Astrocyte of the cerebellum (primary cell): ENCODE results near the gene MAGEH1.

Experiments
- DNase-seq: peaks from one replicate; pipeline ENCODE4 v3.0.0-alpha.2; 2011; ENCODE audit warnings: low read depth
- H3K4me3 ChIP-seq: 2 replicates; pipeline ENCODE4 v1.5.1; 2011; ENCODE audit warnings: mild to moderate bottlenecking, low read depth, low read length, moderate library complexity
- CTCF ChIP-seq: IDR thresholded peaks from 2 replicates; pipeline ENCODE4 v1.5.1; 2012; ENCODE audit warnings: low read length, low read depth, moderate library complexity, mild to moderate bottlenecking; ENCODE audit errors: missing control alignments
- in situ Hi-C: cut with HindIII; loops from 2 replicates; pipeline ENCODE4 v1.10.0; 2017; ENCODE audit warnings: low sequenced_read_pairs

The MAGEH1 gene

GRCh38 chrX:55488593-55489313 lies 36.8 kb downstream of the MAGEH1 start:
- TF ChIP-seq CTCF: no peak
- in situ Hi-C loops: no loop called here
- no peak for DNase-seq
- H3K4me3 ChIP-seq: peak overlapping the region; percentile 56

- TF ChIP-seq CTCF: no peak
- peak within 1 kb of the TSS; percentile 56 for H3K4me3 ChIP-seq
- in situ Hi-C loops: no loop called here
- no peak for DNase-seq
Measured at GRCh38 chrX:55489314-55490009, 37.5 kb downstream of the MAGEH1 start, which contains the start of gene USP51. USP51 (minus strand) TSS chrX:55489848; CDS start chrX:55488939, 909 bp downstream.

GRCh38 chrX:55490121-55490520 lies 38.2 kb downstream of the MAGEH1 start:
- in situ Hi-C loops: no loop called here
- TF ChIP-seq CTCF: no peak
- peak overlapping the region; percentile 56 for H3K4me3 ChIP-seq
- DNase-seq: no peak

- TF ChIP-seq CTCF: no peak
- DNase-seq: no peak
- in situ Hi-C loops: no loop called here
- H3K4me3 ChIP-seq: no peak overlapping the region
Measured at GRCh38 chrX:55490974-55491373, 39.0 kb downstream of the MAGEH1 start.
